ENCODE results near the gene AGPS. TPM values are rescaled to one million over a fixed set of nuclear protein-coding genes. Genes with fewer than 3 reads are reported as not detected.
A peak's percentile ranks its signal among the peaks of the same experiment; 100 is the strongest.

The AGPS gene
- total and polyA plus RNA-seq, 2 of the 13 experiments (the other 11 are each of a cell fraction or from before 2014, with no cell fraction given) = 39.4 to 99.0 TPM

DNA sequence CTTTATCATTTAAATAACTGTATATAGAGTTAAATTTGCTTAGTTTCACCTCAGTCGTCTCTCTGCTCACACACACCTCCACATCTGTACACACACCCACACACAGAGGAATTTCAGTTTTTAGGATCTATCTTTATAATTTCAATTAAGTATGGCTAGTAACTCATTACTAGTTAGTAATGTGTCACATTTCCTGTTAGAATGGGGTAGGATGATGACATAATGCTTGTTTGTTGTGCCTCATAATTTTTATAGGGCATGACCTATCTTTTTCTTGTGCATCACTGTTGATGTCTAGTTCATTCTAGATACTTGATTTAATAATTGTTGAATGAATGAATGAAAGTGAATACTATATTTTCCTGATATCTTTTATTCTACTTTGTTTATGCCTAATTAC lies 108.6 kb downstream of the AGPS start:
- ATAC-seq = no peak
- in situ Hi-C loops (cut with HindIII; ENCODE audit: extremely low pct_ligation_motif_present, low pct_unique_long_range_greater_than_20kb) = no loop called here
- FAIRE-seq = no peak

DNA sequence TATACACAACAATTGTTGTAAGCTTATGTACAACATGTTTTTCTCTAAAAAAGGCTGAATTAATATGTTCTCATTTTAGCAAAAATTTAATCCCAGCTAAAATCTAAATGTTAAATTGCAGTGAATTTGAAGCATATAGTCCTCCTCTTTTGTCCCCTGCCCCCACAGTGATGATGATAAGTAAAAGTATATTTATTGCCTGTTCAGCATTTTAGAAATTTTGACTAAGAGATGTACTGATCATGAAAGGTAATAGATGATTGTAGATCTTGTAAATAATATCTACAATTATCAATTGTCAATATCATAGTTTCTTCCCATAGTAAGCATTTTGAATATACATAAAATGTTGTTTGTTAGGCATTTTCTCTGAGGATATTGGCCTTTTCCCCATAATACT lies 113.9 kb downstream of the AGPS start:
- Histone ChIP-seq H3K27ac (ENCODE audit: extremely low read length, insufficient read depth, low read length) (no peak overlapping the region), H3K9ac (ENCODE audit: insufficient read depth, low read depth, low read length) (no peak overlapping the region), H3K9me3 (ENCODE audit: low read length) (no peaks in the 10 kb centered on the region), H2AFZ (ENCODE audit: low read length) (no peak overlapping the region), H3K27me3 (ENCODE audit: control insufficient read depth in 1 of 2, insufficient read depth in 2 of 2, low read length in 2 of 2) (no peaks in the 10 kb centered on the region), H3K4me2 (ENCODE audit: low read depth, low read length) (no peak overlapping the region), H3K79me2 (ENCODE audit: insufficient read depth, low read length) (no peaks in the 10 kb centered on the region), H3K4me1 (ENCODE audit: insufficient read depth, low read length) (no peaks in the 10 kb centered on the region), H4K20me1 (ENCODE audit: insufficient read depth, low read length) (no peaks in the 10 kb centered on the region), H3K4me3 (replicated peaks in 1 of 3; ENCODE audit: insufficient read depth in 1 of 3, low read depth in 2 of 3, low read length in 3 of 3) (no peak overlapping the region), H3K36me3 (replicated peaks in 1 of 2; ENCODE audit: control insufficient read depth in 1 of 2, insufficient read depth in 2 of 2, low read length in 2 of 2) (peaks cover 10 to 68% of the 10 kb centered on the region in 2 experiments)
- CTCF ChIA-PET (ENCODE audit: low intra/inter-chr PET ratio, low total read pairs) = no interaction called here
- BruUV-seq (replicated peaks) = no TSS peak
- TF ChIP-seq SOX13 (IDR thresholded peaks at IDR 0.05) (no peak), SOX13 (CRISPR knock-in tag; conservative IDR thresholded peaks at IDR 0.05 in 1 of 2, IDR thresholded peaks at IDR 0.05 in 1 of 2) (no peak), MAFK (conservative IDR thresholded peaks at IDR 0.05 in 1 of 2, IDR thresholded peaks at IDR 0.05 in 1 of 2; ENCODE audit: low read length in 2 of 2) (peak; percentile 90 to 94), HNRNPL (IDR thresholded peaks at IDR 0.05; ENCODE audit: low read depth, low read length) (no peak), ZNF496 (CRISPR knock-in tag; IDR thresholded peaks at IDR 0.05; ENCODE audit: insufficient replicate concordance) (no peak), ZNF607 (CRISPR knock-in tag; IDR thresholded peaks at IDR 0.05; ENCODE audit: borderline replicate concordance) (no peak), MAFF (IDR thresholded peaks at IDR 0.05; ENCODE audit: low read depth, low read length) (peak; percentile 89)
- intact Hi-C loops (cut with micrococcal nuclease; ENCODE audit: unreplicated experiment) = no loop called here
- no peak for ATAC-seq
- FAIRE-seq = no peak
- DNase-seq (ENCODE audit: low spot score) = no peak
- in situ Hi-C loops (cut with HindIII; ENCODE audit: extremely low pct_ligation_motif_present, low pct_unique_long_range_greater_than_20kb) = no loop called here
- POLR2A ChIA-PET = no interaction called here

More for the DNA sequence above, 108.6 kb downstream of the AGPS start:
- TF ChIP-seq ATF7 (IDR thresholded peaks at IDR 0.05) (peak; percentile 66), ATF7 (CRISPR knock-in tag; IDR thresholded peaks at IDR 0.05) (no peak), TMF1 (CRISPR knock-in tag; IDR thresholded peaks at IDR 0.05; ENCODE audit: low read depth) (no peak)
- no peak overlapping the region for H3K27ac ChIP-seq (ENCODE audit: extremely low read length, insufficient read depth, low read length)
- H3K36me3 ChIP-seq (replicated peaks in 1 of 2; ENCODE audit: control insufficient read depth in 1 of 2, insufficient read depth in 2 of 2, low read length in 2 of 2) = peaks cover 5 to 71% of the 10 kb centered on the region in 2 experiments; a peak in 4 of 5 replicates
- no peak overlapping the region for H3K9ac ChIP-seq (ENCODE audit: insufficient read depth, low read depth, low read length)
- no peaks in the 10 kb centered on the region for H3K4me1 ChIP-seq (ENCODE audit: insufficient read depth, low read length)
- no peaks in the 10 kb centered on the region for H3K9me3 ChIP-seq (ENCODE audit: low read length)
- H2AFZ ChIP-seq (ENCODE audit: low read length) = no peak overlapping the region
- 93% methylated on average over 1 of the region's 1 CpG for WGBS (ENCODE audit: low lambda C conversion rate)
- CTCF ChIA-PET (ENCODE audit: low intra/inter-chr PET ratio, low total read pairs) = no interaction called here
- BruUV-seq (replicated peaks) = no TSS peak
- H3K79me2 ChIP-seq (ENCODE audit: insufficient read depth, low read length) = no peaks in the 10 kb centered on the region
- no peak overlapping the region for H3K4me2 ChIP-seq (ENCODE audit: low read depth, low read length)
- H4K20me1 ChIP-seq (ENCODE audit: insufficient read depth, low read length) = no peaks in the 10 kb centered on the region
- H3K27me3 ChIP-seq (ENCODE audit: control insufficient read depth in 1 of 2, insufficient read depth in 2 of 2, low read length in 2 of 2) = no peaks in the 10 kb centered on the region
- DNase-seq (ENCODE audit: low spot score) = no peak
- intact Hi-C loops (cut with micrococcal nuclease; ENCODE audit: unreplicated experiment) = no loop called here
- POLR2A ChIA-PET = no interaction called here
- no peak overlapping the region for H3K4me3 ChIP-seq (replicated peaks in 1 of 3; ENCODE audit: insufficient read depth in 1 of 3, low read depth in 2 of 3, low read length in 3 of 3)
